Measurements from ENCODE around the gene TMEM256.

Gene TMEM256

GRCh38 chr17:7403977-7404736 lies at the start of gene TMEM256:
Gene TMEM256 (minus strand): TSS chr17:7404097. CDS start chr17:7404084, 13 bp downstream.
- DNase-seq (ENCODE audit: low read depth in 2 of 2) = peak; percentile 99

- DNase-seq (ENCODE audit: low read depth in 2 of 2) = no peak
Measured at GRCh38 chr17:7448461-7448860, 44.6 kb upstream of the TMEM256 start.

- DNase-seq (ENCODE audit: low read depth in 2 of 2) = no peak
Measured at GRCh38 chr17:7445619-7445968, 41.7 kb upstream of the TMEM256 start.

DNA sequence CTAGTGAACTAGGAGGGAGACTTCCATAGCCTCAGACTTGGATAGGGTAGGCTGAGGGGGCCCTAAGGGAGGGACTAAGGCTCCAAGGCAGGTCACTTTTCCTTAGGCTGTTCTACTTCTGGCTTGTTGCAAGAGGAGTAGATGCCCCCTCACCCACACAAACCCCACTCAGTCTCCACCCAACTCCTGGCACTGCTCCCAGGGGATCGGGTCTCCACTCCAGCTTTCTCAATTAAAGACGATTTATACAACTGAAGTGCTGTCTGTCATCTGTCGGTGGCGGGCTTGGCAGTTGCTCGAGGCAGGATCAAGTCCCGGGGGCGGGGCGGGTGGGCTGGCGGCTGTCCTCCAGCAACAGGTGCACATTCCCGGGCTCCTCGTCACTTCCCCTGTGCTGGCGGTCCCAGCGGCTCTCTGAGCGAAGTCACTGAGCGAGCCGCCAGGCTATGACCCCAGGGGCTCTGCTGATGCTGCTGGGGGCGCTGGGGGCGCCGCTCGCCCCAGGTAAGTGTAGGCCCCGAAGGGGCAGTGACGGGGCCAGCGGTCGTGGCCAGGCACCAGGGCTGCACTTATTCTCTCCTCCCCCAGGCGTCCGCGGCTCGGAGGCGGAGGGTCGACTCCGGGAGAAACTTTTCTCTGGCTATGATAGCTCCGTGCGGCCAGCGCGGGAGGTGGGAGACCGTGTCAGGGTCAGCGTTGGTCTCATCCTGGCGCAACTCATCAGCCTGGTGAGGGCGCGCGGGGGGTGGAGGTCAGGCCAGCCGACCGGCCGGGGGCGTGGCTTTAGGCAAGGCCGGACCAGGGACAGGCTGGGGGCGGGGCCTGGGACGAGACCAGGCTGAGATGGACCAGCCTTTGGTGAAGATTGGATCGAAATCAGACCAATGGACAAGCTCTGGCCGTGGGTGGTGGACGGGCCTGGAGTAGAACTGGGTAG lies 41.1 kb upstream of the TMEM256 start, which contains the start of gene CHRNB1:
TSS of gene CHRNB1 (plus strand) at position 380 of the 937 bp plus-strand sequence. CDS start at position 447, 67 bp downstream.
- DNase-seq (ENCODE audit: low read depth in 2 of 2) = no peak

GRCh38 chr17:7443499-7444485 lies 39.9 kb upstream of the TMEM256 start:
- no peak for DNase-seq (ENCODE audit: low read depth in 2 of 2)

- DNase-seq (ENCODE audit: low read depth in 2 of 2) = no peak
Measured at GRCh38 chr17:7442142-7442541, 38.2 kb upstream of the TMEM256 start.

DNA sequence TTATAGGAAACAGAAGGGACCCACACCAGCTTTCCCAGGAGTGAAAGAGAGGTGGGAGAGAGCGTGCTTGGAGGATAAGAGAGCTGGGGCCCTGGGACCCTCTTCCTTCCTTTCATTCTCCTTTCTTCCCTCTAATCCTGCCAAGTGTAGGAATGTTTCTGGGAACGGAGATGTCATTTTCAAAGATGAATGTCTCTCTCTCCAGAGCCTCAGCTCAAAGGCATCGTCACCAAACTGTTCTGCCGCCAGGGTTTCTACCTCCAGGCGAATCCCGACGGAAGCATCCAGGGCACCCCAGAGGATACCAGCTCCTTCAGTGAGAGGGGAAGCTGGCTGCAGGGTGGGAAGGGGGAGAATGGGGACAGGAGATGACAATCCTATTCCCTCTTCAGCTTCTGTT lies 37.4 kb upstream of the TMEM256 start:
- DNase-seq (ENCODE audit: low read depth in 2 of 2) = no peak

- no peak for DNase-seq (ENCODE audit: low read depth in 2 of 2)
Measured at GRCh38 chr17:7440834-7441195, 36.9 kb upstream of the TMEM256 start.

GRCh38 chr17:7440113-7440833 lies 36.4 kb upstream of the TMEM256 start:
- DNase-seq (ENCODE audit: low read depth in 2 of 2) = no peak

- no peak for DNase-seq (ENCODE audit: low read depth in 2 of 2)
Measured at GRCh38 chr17:7439462-7440112, 35.7 kb upstream of the TMEM256 start, which contains the start of gene FGF11. Gene FGF11 (plus strand): TSS chr17:7439512. CDS start chr17:7439621, 109 bp downstream.

DNA sequence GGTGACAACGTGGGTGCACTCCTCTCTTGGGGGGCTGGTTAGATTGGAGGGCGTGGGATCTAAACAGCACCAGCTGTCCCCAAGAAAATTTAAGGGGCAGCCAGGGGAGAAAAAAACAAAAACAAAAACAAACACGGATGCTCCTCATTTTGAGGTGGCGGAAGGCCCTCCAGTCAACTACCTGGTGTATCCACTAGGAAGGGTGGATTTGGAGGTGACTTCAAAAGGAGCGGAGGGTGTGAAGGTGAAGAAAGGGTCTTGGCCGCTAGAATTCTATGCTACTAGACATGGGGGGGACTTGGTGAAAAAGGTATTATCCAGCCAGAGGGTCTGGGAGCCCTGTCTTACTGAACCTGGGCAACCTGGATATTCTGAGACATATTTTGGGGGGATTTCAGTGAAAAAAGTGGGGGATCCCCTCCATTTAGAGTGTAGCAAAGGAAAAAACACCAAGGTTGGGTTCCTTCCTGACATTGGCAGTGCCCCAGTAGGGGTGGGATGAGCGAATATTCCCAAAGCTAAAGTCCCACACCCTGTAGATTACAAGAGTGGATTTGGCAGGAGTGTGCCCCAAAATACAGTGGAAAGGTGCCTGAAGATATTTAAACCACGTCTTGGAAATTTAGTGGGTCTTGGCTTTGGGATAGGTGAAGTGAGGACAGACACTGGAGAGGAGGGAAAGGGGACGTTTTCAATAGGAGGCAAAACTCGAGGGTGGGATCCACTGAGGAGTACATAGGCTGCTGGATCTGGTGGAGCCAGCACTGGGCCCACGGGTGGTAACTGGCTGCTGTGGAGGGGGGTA lies 35.0 kb upstream of the TMEM256 start:
- DNase-seq (ENCODE audit: low read depth in 2 of 2) = no peak

DNA sequence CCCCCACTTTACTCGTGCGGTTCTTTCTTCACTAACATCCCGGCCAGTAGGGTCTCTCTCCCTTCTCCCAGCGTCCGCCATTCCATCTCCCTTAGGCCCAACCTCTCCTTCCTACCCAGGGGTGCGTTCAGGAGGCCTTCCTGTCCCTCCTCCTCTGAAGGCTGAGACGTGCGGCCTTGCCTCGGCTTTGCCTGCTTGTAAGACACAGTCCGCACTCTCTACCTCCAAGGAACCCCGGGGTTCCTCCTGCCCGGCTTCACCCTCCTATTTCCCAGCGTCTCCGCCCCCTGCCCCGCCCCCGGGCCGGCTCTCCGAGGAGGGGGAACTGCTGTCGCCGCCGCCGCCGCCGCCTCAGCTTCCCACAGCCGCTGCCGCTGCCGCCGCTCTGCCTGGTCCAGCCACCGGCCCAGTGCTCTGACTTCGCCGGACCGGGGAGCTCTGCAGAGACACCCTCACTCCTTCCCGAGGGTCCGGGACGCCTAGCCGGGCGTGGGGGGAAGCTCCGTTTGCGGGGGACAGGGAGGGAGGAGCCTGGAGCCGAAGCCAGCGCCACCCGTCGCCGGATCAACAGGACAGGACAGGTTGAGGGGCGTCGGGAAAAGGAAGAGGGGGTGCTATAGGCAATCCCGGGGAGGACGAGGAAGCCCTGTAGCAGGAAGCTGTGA lies 34.2 kb upstream of the TMEM256 start:
- DNase-seq (ENCODE audit: low read depth in 2 of 2) = no peak

DNA sequence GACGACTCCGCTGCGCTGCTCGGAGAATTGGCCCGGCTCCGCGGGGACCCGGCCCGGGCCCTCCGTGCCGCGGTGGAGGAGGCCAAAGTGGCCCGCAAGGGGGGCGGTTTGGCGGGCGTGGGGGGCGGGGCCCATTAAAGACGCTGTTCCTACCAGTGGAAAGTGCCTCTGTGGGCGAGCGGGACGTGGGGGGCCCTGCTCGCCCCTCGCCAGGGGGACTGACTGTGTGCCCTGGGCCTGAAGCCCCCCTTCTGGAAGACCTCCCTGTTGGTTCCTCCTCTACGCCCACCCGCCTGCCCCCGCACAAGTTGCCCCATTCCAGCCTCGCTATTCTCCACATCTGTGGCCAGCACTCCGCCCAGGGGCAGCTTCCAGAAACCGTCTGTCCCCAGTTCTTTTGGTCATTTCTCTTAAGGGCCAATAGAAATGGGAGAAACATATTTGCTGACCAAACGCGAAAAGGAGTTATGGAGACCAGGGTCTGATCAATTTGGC lies 33.5 kb upstream of the TMEM256 start:
- no peak for DNase-seq (ENCODE audit: low read depth in 2 of 2)

DNA sequence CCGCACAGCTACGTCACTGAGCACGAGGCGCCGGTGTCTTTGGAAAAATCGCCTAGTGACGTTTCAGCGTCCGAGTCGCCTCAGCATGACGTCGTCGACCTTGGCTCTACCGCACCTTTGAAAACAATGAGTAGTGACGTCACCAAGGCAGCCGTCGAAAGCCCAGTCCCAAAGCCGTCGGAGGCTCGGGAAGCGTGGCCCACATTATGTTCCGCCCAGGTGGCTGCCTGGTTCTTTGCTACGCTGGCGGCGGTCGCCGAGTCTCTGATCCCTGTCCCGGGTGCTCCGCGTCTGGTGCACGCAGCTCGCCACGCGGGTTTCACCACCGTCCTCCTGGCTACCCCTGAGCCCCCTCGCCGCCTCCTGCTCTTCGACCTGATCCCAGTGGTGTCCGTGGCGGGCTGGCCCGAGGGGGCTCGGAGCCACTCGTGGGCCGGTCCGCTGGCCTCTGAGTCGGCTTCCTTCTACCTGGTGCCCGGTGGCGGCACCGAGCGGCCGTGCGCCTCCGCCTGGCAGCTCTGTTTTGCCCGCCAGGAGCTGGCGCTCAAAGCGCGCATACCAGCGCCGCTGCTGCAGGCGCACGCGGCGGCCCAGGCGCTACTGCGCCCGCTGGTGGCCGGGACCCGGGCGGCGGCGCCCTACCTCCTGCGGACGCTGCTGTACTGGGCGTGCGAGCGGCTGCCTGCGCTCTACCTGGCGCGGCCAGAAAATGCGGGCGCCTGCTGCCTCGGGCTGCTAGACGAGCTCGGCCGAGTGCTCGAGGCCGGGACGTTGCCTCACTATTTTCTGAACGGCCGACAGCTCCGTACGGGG lies 32.9 kb upstream of the TMEM256 start:
- peak in 1 of 2 experiments; percentile 16 for DNase-seq (ENCODE audit: low read depth in 2 of 2)

DNA sequence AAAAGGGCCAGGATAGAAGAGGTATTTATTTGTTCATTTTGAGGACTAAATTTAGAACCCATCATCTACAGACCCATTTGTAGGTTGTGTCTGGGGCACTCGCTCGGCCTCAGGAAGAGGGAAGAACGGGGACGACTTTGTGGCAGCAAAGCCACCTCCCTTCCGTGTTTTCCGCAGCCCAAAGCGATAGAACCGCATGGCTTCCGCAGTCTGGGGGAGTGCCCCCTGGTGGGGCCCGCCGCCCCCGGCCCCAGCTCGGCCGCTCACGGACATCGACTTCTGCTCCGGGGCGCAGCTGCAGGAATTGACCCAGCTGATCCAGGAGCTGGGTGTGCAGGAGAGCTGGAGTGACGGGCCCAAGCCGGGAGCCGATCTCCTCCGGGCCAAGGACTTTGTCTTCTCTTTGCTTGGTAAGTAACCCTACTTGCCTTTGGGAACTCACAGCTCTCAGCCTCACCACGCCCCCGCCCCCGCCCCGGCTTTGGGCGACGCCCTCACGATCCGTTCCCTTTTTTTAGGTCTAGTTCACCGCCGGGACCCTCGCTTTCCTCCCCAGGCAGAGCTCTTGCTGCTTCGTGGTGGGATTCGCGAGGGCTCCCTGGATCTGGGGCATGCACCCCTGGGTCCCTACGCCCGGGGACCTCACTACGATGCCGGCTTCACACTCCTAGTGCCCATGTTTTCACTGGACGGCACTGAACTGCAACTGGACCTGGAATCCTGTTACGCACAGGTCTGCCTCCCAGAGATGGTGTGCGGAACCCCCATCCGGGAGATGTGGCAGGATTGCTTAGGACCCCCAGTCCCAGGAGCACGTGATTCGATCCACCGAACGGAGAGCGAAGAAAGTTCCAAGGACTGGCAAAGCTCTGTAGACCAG lies 32.0 kb upstream of the TMEM256 start:
- DNase-seq (ENCODE audit: low read depth in 2 of 2) = no peak

DNA sequence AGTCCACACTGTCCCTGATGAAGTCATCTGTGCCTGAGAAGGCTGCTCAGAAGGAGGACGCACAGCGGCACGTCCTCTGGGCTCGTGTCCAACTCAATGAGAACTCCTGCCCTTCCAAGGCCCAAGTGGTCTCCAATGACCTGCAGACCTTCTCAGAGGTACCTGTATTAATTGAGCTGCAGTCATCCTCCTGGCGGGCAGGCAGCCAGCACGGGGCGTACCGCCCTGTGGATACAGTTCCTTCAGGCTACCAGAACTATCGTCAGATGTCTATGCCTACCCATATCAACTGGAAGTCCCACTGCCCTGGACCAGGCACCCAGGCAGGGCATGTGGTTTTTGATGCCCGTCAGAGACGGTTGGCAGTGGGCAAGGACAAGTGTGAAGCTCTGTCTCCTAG lies 28.4 kb upstream of the TMEM256 start:
- no peak for DNase-seq (ENCODE audit: low read depth in 2 of 2)

- no peak for DNase-seq (ENCODE audit: low read depth in 2 of 2)
Measured at GRCh38 chr17:7431231-7431630, 27.3 kb upstream of the TMEM256 start.
